ENCODE measurements around the gene UPB1.

- TF ChIP-seq POLR2A (IDR thresholded peaks at IDR 0.05), result no peak
- no peak for TF ChIP-seq CTCF (IDR thresholded peaks at IDR 0.05 in 8 of 11, conservative IDR thresholded peaks at IDR 0.05 in 3 of 11)
Measured at GRCh38 chr22:24483976-24484545, 11.1 kb upstream of the UPB1 start.

Data from spleen (tissue), 7 donors.